Fibroblast of lung (primary cell): ENCODE measurements around the gene RCAN2. TPM values are rescaled to one million over a fixed set of nuclear protein-coding genes. Genes with fewer than 3 reads are reported as not detected.

Experiments
- DNase-seq, 2 donors: peaks; one replicate each; pipeline versions ENCODE4 v3.0.0 to v3.0.0-alpha.2; 2010; ENCODE audit warnings: low read depth in 2 of 2
- H2AFZ ChIP-seq: 2 replicates; pipeline ENCODE4 v1.5.1; 2012; ENCODE audit warnings: low read length, control low read depth, inconsistent platforms
- H3K27ac ChIP-seq: 2 replicates; pipeline ENCODE4 v1.5.1; 2011; ENCODE audit warnings: low read length, control low read depth; ENCODE audit not compliant: insufficient read depth
- H3K27me3 ChIP-seq: 2 replicates; pipeline ENCODE4 v1.5.1; 2011; ENCODE audit warnings: mild to moderate bottlenecking, low read length; ENCODE audit not compliant: control insufficient read depth, insufficient read depth
- H3K36me3 ChIP-seq: 2 replicates; pipeline ENCODE4 v1.5.1; 2011; ENCODE audit warnings: low read length; ENCODE audit not compliant: control insufficient read depth, insufficient read depth
- H3K4me1 ChIP-seq: 2 replicates; pipeline ENCODE4 v1.5.1; 2011; ENCODE audit warnings: low read length; ENCODE audit not compliant: control insufficient read depth, insufficient read depth; ENCODE audit errors: extremely low read depth
- H3K4me2 ChIP-seq: 2 replicates; pipeline ENCODE4 v1.5.1; 2011; ENCODE audit warnings: low read length, control low read depth; ENCODE audit not compliant: insufficient read depth; ENCODE audit errors: extremely low read depth
- H3K4me3 ChIP-seq, 4 experiments: fragments of 200-600 bp in 1 of 4; sonication (generic) in 1 of 4; replicated peaks in 1 of 4; 2 replicates each; pipeline ENCODE4 v1.5.1; 2011 to 2016; ENCODE audit warnings: low read length in 4 of 4, low read depth in 3 of 4, mild to moderate bottlenecking in 3 of 4, control low read depth in 2 of 4, inconsistent platforms in 1 of 4, mixed read lengths in 1 of 4; ENCODE audit not compliant: insufficient read depth in 1 of 4; ENCODE audit errors: control extremely low read depth in 1 of 4
- H3K79me2 ChIP-seq: 2 replicates; pipeline ENCODE4 v1.5.1; 2012; ENCODE audit warnings: mild to moderate bottlenecking, low read length, inconsistent platforms; ENCODE audit not compliant: control insufficient read depth, insufficient read depth
- H3K9ac ChIP-seq: 2 replicates; pipeline ENCODE4 v1.5.1; 2011; ENCODE audit warnings: mild to moderate bottlenecking, low read length, control low read depth; ENCODE audit not compliant: insufficient read depth
- H3K9me3 ChIP-seq: 2 replicates; pipeline ENCODE4 v1.5.1; 2012; ENCODE audit warnings: low read depth, low read length; ENCODE audit not compliant: control insufficient read depth, insufficient read depth
- H4K20me1 ChIP-seq: 2 replicates; pipeline ENCODE4 v1.5.1; 2011; ENCODE audit warnings: low read length; ENCODE audit not compliant: control insufficient read depth, insufficient read depth; ENCODE audit errors: extremely low read depth
- EZH2 ChIP-seq: IDR thresholded peaks from 2 replicates; pipeline ENCODE4 v1.5.1; 2012; ENCODE audit warnings: low read length, control low read depth, mild to moderate bottlenecking; ENCODE audit errors: missing control alignments
- polyA plus RNA-seq, 2 donors: library from polyadenylated mRNA; depleted of rRNA in 1 of 2; stranded (reverse) in 1 of 2; unstranded in 1 of 2; fragments of >200 nt; gene quantifications; 2 replicates each; pipeline ENCODE4 v1.2.1, GENCODE V29; 2011 to 2012; ENCODE audit warnings: missing spikeins in 1 of 2
- total RNA-seq: library from RNA; depleted of rRNA; stranded (reverse); fragments of >200 nt; gene quantifications from 2 replicates; pipeline ENCODE4 v1.2.1, GENCODE V29; 2014
- TF ChIP-seq, protein P1 (sequence below), 2 donors: IDR thresholded peaks in 1 of 2; conservative IDR thresholded peaks in 1 of 2; 1 replicate in 1 of 2; 2 replicates in 1 of 2; pipeline ENCODE4 v1.5.1; 2011 to 2012; ENCODE audit warnings: low read length in 2 of 2, control low read depth in 1 of 2, inconsistent platforms in 1 of 2, low read depth in 1 of 2, mild to moderate bottlenecking in 1 of 2

The RCAN2 gene
- total and polyA plus RNA-seq, 2 donors (not counting 1 experiment from before 2014, with no cell fraction given), result 11.7 to 38.0 TPM

DNA sequence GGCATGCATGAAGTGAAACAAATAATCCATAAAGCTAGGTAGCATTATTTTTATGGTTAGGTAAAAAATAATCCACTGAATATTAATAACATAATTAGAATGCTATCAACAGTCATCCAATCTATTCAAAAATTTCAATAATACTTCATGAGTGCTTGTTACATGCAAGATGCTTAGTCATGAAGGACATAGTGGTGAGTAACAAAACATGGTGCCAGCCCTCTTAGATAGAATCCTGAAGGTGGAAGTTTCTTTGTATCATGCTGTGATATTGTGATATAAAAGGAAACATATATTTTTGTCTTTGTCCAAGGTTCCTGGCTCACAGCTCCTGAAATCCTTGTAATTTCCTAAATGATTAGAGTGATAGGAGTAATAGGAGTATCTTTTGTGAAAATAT lies 14.9 kb downstream of the RCAN2 start:
- Histone ChIP-seq H3K4me1 (peaks cover 2% of the 10 kb centered on the region), H3K27ac (no peak overlapping the region), H3K27me3 (no peaks in the 10 kb centered on the region), H3K36me3 (no peaks in the 10 kb centered on the region), H3K9ac (no peak overlapping the region), H3K4me2 (no peak overlapping the region), H3K79me2 (no peaks in the 10 kb centered on the region), H4K20me1 (no peaks in the 10 kb centered on the region), H3K9me3 (no peaks in the 10 kb centered on the region), H2AFZ (no peak overlapping the region), H3K4me3 (no peak overlapping the region)
- DNase-seq, result no peak
- TF ChIP-seq, protein P1, sequence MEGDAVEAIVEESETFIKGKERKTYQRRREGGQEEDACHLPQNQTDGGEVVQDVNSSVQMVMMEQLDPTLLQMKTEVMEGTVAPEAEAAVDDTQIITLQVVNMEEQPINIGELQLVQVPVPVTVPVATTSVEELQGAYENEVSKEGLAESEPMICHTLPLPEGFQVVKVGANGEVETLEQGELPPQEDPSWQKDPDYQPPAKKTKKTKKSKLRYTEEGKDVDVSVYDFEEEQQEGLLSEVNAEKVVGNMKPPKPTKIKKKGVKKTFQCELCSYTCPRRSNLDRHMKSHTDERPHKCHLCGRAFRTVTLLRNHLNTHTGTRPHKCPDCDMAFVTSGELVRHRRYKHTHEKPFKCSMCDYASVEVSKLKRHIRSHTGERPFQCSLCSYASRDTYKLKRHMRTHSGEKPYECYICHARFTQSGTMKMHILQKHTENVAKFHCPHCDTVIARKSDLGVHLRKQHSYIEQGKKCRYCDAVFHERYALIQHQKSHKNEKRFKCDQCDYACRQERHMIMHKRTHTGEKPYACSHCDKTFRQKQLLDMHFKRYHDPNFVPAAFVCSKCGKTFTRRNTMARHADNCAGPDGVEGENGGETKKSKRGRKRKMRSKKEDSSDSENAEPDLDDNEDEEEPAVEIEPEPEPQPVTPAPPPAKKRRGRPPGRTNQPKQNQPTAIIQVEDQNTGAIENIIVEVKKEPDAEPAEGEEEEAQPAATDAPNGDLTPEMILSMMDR (conservative IDR thresholded peaks at IDR 0.05 in 1 of 2, IDR thresholded peaks at IDR 0.05 in 1 of 2; ENCODE audit: low read depth in 1 of 2, low read length in 2 of 2), result no peak
- TF ChIP-seq EZH2, result no peak

DNA sequence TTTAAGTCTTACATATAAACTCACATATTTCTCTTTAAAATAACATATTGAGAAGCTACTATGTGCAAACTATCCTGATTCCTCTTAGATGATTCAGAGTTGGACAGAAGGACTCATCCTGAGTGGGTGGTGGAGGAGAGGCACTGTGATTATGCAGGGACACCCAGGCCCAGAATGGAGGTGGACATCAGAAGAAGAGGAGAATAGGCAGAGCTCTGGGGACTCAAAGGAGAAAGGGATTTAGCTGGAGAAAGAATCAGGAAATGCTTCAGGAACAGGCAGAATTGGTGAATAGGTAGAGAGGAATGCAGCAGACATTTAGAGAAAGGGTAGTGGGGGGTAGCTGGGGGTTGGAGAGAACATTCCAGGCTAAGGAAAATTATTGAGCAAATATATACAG lies 17.4 kb downstream of the RCAN2 start:
- Histone ChIP-seq H3K9ac (no peak overlapping the region), H3K4me2 (peak overlapping the region; percentile 60), H4K20me1 (no peaks in the 10 kb centered on the region), H3K4me1 (peaks cover 2% of the 10 kb centered on the region), H3K79me2 (no peaks in the 10 kb centered on the region), H3K36me3 (no peaks in the 10 kb centered on the region), H3K27ac (no peak overlapping the region), H3K27me3 (no peaks in the 10 kb centered on the region), H3K9me3 (no peaks in the 10 kb centered on the region), H3K4me3 (no peak overlapping the region), H2AFZ (peak overlapping the region; percentile 50)
- DNase-seq, result peak in 1 of 2 donors; percentile 21
- TF ChIP-seq, protein P1 (conservative IDR thresholded peaks at IDR 0.05 in 1 of 2, IDR thresholded peaks at IDR 0.05 in 1 of 2; ENCODE audit: low read depth in 1 of 2, low read length in 2 of 2), result no peak
- TF ChIP-seq EZH2, result no peak

DNA sequence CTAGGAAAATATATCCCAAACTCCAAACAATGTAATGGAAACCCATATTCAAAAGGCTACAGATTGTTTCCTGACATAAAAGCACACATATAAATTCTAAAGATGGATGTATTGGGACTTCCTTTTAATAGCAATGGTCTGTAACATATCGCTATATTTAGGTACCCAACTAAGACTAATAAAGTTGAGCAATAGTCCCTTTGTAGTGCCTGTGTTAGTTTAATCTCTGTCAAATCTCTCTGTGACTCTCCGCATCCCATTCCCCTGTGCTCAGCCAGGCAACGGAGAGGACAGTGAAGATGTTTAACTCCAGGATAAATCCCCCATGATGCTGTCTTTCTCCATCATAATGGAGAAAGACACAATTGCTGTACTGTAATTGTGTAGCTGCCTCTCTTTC lies 19.0 kb downstream of the RCAN2 start:
- Histone ChIP-seq H3K9me3 (no peaks in the 10 kb centered on the region), H3K4me1 (peaks cover 2% of the 10 kb centered on the region), H3K9ac (no peak overlapping the region), H3K36me3 (no peaks in the 10 kb centered on the region), H3K27ac (no peak overlapping the region), H3K4me3 (no peak overlapping the region), H2AFZ (no peak overlapping the region), H4K20me1 (no peaks in the 10 kb centered on the region), H3K4me2 (no peak overlapping the region), H3K27me3 (no peaks in the 10 kb centered on the region), H3K79me2 (no peaks in the 10 kb centered on the region)
- TF ChIP-seq, protein P1 (conservative IDR thresholded peaks at IDR 0.05 in 1 of 2, IDR thresholded peaks at IDR 0.05 in 1 of 2; ENCODE audit: low read depth in 1 of 2, low read length in 2 of 2), result no peak
- no peak for TF ChIP-seq EZH2
- DNase-seq, result no peak
